ENCODE results near the gene CCDC106.

- TF ChIP-seq CTCF (IDR thresholded peaks at IDR 0.05) (no peak), POLR2A (IDR thresholded peaks at IDR 0.05) (no peak)
These were observed 32.5 kb downstream of the CCDC106 start for GRCh38 chr19:55680339-55681130.

Data from vagina (tissue), 2 donors.